Coronary artery (tissue), 2 donors: ENCODE data around the gene TRAPPC10.

Experiments
- DNase-seq: peaks from one replicate; pipeline ENCODE4 v3.0.0-alpha.2; 2017; ENCODE audit warnings: low spot score
- H3K27ac ChIP-seq, 2 donors: fragments of 200-600 bp; sonication (generic); one replicate each; pipeline ENCODE4 v1.5.1; 2016 to 2019
- H3K4me3 ChIP-seq: fragments of 200-600 bp; sonication (generic); 2 replicates; pipeline ENCODE4 v1.5.1; 2016; ENCODE audit warnings: mild to moderate bottlenecking, moderate library complexity
- CTCF ChIP-seq: fragments of 200-600 bp; sonication (generic); IDR thresholded peaks from one replicate; pipeline ENCODE4 v1.5.1; 2019; ENCODE audit warnings: antibody characterized with exemption

TRAPPC10 gene

GRCh38 chr21:43983390-43983789, 28.7 kb upstream of the TRAPPC10 start:
- Histone ChIP-seq H3K27ac (no peak overlapping the region), H3K4me3 (no peak overlapping the region)
- no peak for DNase-seq
- no peak for TF ChIP-seq CTCF

- Histone ChIP-seq H3K4me3 (no peak overlapping the region), H3K27ac (no peak overlapping the region)
- no peak for DNase-seq
- TF ChIP-seq CTCF = no peak
These were observed 28.2 kb upstream of the TRAPPC10 start for GRCh38 chr21:43983860-43984420.

GRCh38 chr21:43984905-43985689, 27.0 kb upstream of the TRAPPC10 start:
- Histone ChIP-seq H3K27ac (no peak overlapping the region), H3K4me3 (no peak overlapping the region)
- no peak for TF ChIP-seq CTCF
- no peak for DNase-seq

- Histone ChIP-seq H3K4me3 (no peak overlapping the region), H3K27ac (no peak overlapping the region)
- no peak for DNase-seq
- TF ChIP-seq CTCF = no peak
These were observed 26.3 kb upstream of the TRAPPC10 start for GRCh38 chr21:43985690-43986251.

- TF ChIP-seq CTCF = no peak
- no peak for DNase-seq
- Histone ChIP-seq H3K27ac (no peak overlapping the region), H3K4me3 (no peak overlapping the region)
These were observed 25.3 kb upstream of the TRAPPC10 start for GRCh38 chr21:43986544-43987451.

- Histone ChIP-seq H3K27ac (no peak overlapping the region), H3K4me3 (no peak overlapping the region)
- no peak for DNase-seq
- TF ChIP-seq CTCF = no peak
These were observed 24.6 kb upstream of the TRAPPC10 start for GRCh38 chr21:43987509-43987908.
